Central memory CD8-positive, alpha-beta T cell (primary cell): ENCODE measurements around the gene SNX33.

ENCODE experiments used
- ATAC-seq: fragments of 150-1000 bp; cut with Tn5 transposase; replicated peaks from 2 replicates; pipeline ENCODE4 v1.10.0; 2022; ENCODE audit warnings: mild to moderate bottlenecking, moderate FRiP score, moderate number of reproducible peaks; ENCODE audit not compliant: poor library complexity, severe bottlenecking; ENCODE audit errors: extremely low read depth
- DNase-seq, 2 donors: peaks; one replicate each; pipeline ENCODE4 v3.0.0; 2021; ENCODE audit warnings: low spot score in 2 of 2
- H3K27ac Mint-ChIP-seq: one replicate; pipeline ENCODE4 v1.8.0; 2022; ENCODE audit warnings: low read depth, mild to moderate bottlenecking, moderate library complexity, mixed read lengths
- H3K27me3 Mint-ChIP-seq: one replicate; pipeline ENCODE4 v1.8.0; 2022; ENCODE audit warnings: mixed read lengths
- H3K36me3 Mint-ChIP-seq: one replicate; pipeline ENCODE4 v1.8.0; 2022; ENCODE audit warnings: mild to moderate bottlenecking, moderate library complexity, mixed read lengths; ENCODE audit not compliant: insufficient read depth
- H3K4me1 Mint-ChIP-seq: one replicate; pipeline ENCODE4 v1.8.0; 2022; ENCODE audit warnings: mixed read lengths
- H3K4me3 Mint-ChIP-seq: one replicate; pipeline ENCODE4 v1.8.0; 2022; ENCODE audit warnings: mild to moderate bottlenecking, moderate library complexity, mixed read lengths
- H3K9me3 Mint-ChIP-seq: one replicate; pipeline ENCODE4 v1.8.0; 2022; ENCODE audit warnings: mixed read lengths

Gene SNX33

DNA sequence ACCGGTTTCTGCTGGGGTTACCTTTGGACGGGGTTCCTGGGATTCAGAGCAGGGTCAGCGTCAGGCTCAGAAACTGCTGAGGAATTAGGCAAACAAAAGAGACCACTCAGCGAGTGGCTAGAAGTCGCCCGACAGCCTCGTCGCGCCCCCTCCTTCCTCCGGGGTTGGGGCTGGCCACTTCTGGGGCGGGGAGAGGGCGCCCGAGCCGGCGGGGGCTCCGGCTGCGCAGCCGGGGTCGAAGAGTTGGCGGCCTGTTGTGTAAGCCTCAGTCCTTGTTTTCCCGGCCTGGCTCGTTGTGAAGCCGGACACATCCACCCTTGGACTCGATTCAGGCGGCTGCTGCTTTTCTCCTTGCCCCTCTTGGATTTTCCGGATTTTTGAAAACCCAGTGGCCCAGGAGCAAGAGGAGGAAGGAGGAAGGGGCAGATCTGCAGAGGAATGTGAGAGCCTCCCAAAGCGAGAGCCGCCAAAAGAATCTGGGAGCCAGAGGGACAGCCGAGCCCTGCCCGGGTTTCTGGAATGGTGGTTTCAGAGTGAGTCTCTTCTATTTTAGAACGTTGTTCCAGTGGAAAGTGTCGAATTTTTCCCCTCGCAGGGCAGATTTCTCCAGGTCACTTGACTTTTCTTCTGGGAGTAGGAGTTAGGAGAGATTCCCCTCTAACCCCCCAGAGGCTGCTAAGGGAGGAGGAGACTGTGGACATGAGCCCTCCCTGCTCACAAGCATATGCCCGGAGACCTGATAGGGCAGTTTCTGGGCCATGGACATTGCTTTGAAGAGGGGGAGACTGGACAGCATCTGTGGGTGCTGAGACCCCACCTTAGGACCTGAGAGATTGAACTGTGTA lies 666 bp downstream of the SNX33 start:
- ATAC-seq (no peak), DNase-seq (no peak)
- Mint-ChIP-seq H3K9me3 (no peaks in the 10 kb centered on the region), H3K27me3 (no peaks in the 10 kb centered on the region), H3K4me1 (peaks cover 61% of the 10 kb centered on the region), H3K27ac (no peak overlapping the region), H3K4me3 (peak overlapping the region; percentile 80), H3K36me3 (no peaks in the 10 kb centered on the region)

DNA sequence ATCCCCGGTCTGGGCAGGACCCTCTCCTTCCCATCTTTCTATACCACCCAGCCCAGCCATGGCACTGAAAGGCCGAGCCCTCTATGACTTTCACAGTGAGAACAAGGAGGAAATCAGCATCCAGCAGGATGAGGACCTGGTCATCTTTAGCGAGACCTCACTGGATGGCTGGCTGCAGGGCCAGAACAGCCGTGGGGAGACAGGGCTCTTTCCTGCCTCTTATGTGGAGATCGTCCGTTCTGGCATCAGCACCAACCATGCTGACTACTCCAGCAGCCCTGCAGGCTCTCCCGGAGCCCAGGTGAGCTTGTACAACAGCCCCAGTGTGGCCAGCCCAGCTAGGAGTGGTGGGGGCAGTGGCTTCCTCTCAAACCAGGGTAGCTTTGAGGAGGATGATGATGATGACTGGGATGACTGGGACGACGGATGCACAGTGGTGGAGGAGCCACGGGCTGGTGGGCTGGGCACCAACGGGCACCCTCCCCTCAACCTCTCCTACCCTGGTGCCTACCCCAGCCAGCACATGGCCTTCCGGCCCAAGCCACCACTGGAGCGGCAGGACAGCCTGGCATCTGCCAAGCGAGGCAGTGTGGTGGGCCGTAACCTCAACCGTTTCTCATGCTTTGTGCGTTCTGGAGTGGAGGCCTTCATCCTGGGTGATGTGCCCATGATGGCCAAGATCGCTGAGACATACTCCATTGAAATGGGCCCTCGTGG lies 1.5 kb downstream of the SNX33 start:
- no peak overlapping the region for H3K27ac Mint-ChIP-seq
- H3K4me3 Mint-ChIP-seq: peak overlapping the region; percentile 80
- H3K27me3 Mint-ChIP-seq: no peaks in the 10 kb centered on the region
- H3K4me1 Mint-ChIP-seq: peaks cover 63% of the 10 kb centered on the region
- no peaks in the 10 kb centered on the region for H3K36me3 Mint-ChIP-seq
- no peak for DNase-seq
- no peak for ATAC-seq
- H3K9me3 Mint-ChIP-seq: no peaks in the 10 kb centered on the region

DNA sequence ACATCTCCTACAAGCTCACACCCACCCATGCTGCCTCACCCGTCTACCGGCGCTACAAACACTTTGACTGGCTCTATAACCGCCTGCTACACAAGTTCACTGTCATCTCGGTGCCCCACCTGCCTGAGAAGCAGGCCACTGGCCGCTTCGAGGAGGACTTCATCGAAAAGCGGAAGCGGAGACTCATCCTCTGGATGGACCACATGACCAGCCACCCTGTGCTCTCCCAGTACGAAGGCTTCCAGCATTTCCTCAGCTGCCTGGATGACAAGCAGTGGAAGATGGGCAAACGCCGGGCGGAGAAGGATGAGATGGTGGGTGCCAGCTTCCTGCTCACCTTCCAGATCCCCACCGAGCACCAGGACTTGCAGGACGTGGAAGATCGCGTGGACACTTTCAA lies 2.1 kb downstream of the SNX33 start:
- ATAC-seq (no peak), DNase-seq (no peak)
- H3K4me1 Mint-ChIP-seq: peaks cover 65% of the 10 kb centered on the region
- no peaks in the 10 kb centered on the region for H3K27me3 Mint-ChIP-seq
- no peaks in the 10 kb centered on the region for H3K9me3 Mint-ChIP-seq
- H3K4me3 Mint-ChIP-seq: no peak overlapping the region
- no peaks in the 10 kb centered on the region for H3K36me3 Mint-ChIP-seq
- peak overlapping the region; percentile 22 for H3K27ac Mint-ChIP-seq

DNA sequence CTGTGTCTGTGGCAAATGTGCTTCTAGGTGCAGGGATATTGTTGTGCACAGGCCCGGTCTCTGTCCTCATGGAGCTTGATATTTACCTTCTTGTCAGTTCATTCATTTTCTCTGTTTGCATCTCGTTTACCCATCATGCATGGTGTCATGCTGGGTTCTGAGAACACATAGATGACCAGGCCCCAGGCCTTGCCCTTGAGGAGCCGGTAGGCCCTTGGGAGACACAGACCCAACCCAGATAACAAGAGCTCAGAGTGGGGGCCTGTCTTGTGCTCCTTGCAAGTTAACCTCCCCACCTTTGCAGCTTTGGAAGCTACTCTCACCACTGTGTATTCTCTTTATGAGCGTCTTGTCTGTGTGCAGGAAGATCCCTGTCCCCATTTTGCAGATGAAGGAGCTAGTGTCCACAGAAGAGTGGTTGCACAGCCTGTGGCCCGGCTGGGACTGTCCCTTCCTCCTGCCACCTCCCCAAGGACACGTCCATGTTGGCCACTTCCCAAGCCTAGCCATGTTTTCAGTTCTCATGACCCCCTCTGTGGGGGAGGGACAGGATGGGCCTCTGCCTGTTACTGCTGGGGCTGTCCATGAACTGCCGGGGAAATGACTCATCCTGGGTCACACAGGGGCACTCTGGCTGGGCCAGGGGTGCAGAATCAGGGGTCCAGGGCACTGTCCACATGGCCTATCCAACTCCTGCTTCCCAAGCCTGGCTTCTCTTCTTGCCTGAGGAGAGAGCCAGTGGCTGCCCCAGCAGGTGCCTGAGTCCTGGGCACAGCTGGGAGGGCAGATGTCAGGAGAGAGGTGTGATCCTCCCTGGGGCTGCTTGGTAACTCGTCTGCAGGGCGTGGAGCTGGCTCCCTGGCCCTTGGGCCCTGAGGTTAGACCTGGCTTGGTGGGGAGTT lies 3.4 kb downstream of the SNX33 start:
- H3K9me3 Mint-ChIP-seq: no peaks in the 10 kb centered on the region
- ATAC-seq (no peak), DNase-seq (no peak)
- no peaks in the 10 kb centered on the region for H3K27me3 Mint-ChIP-seq
- H3K4me3 Mint-ChIP-seq: peak overlapping the region; percentile 25
- peak overlapping the region; percentile 22 for H3K27ac Mint-ChIP-seq
- peaks cover 66% of the 10 kb centered on the region for H3K4me1 Mint-ChIP-seq
- no peaks in the 10 kb centered on the region for H3K36me3 Mint-ChIP-seq

DNA sequence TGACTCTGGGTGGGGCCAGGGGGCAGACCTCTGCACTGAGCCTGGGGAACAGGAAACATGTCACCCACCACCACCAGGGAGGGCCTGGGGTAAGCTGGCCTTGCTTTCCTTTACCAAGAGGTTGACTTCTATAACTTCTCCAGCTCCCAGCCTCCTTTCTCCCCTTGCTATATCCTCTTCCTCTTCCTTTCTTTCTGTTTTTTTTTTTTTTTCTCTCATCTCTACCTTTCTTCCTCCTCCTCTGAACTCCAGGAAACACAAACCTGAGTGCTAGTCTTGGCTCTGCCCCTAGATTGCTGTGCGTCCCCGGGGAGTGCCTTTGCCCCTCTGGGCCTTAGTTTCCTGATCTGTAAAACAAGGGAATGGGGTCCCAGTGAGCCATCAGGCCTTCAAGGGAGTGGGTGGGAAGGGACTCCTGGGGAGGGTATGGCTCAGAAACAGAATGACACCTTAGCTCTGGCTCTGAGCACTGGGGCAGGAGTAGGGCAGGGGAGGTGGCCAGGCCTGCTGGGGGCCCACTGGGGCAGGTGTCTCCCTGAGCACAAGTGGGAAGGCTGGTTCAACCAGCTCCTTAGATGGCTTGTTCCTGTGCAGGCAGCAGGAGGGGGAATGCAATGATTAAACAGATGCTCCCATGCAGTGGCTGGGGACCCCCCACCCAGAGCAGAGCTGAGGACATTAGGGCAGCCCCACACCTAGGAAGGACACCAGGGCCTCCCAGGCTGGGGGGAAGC lies 4.3 kb downstream of the SNX33 start:
- no peaks in the 10 kb centered on the region for H3K36me3 Mint-ChIP-seq
- H3K9me3 Mint-ChIP-seq: no peaks in the 10 kb centered on the region
- H3K4me3 Mint-ChIP-seq: peak overlapping the region; percentile 25
- H3K27ac Mint-ChIP-seq: no peak overlapping the region
- H3K27me3 Mint-ChIP-seq: no peaks in the 10 kb centered on the region
- DNase-seq (no peak), ATAC-seq (no peak)
- peaks cover 58% of the 10 kb centered on the region for H3K4me1 Mint-ChIP-seq

DNA sequence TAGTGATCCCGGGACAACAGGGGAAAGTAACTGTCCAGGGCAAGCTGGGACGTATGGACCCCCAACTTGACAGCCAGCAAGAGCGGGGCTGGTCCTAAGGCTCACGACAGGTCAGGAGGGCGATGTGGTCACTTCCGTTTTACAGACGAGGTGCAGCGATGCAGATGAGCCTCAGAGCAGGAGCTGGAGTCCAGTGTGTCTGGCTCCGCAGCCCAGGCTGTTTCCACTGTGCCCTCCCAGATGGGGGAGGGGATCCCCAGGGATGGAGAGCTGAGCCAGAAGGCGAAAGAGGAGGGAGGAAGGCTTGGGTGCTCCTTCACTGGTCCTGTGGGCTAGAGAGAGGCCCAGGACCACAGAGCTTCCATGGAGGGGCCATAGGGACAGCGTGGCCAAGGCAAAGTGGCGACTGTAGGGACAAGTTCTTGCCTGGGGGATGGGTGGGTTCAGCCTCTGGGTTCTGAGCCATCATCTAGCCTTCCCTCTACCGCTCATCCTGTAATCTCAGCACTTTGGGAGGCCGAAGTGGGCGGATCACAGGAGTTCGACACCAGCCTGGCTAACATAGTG lies 5.7 kb downstream of the SNX33 start:
- Mint-ChIP-seq H3K4me3 (no peak overlapping the region), H3K9me3 (no peaks in the 10 kb centered on the region), H3K4me1 (peaks cover 55% of the 10 kb centered on the region), H3K36me3 (no peaks in the 10 kb centered on the region), H3K27me3 (no peaks in the 10 kb centered on the region), H3K27ac (no peak overlapping the region)
- DNase-seq (no peak), ATAC-seq (no peak)

DNA sequence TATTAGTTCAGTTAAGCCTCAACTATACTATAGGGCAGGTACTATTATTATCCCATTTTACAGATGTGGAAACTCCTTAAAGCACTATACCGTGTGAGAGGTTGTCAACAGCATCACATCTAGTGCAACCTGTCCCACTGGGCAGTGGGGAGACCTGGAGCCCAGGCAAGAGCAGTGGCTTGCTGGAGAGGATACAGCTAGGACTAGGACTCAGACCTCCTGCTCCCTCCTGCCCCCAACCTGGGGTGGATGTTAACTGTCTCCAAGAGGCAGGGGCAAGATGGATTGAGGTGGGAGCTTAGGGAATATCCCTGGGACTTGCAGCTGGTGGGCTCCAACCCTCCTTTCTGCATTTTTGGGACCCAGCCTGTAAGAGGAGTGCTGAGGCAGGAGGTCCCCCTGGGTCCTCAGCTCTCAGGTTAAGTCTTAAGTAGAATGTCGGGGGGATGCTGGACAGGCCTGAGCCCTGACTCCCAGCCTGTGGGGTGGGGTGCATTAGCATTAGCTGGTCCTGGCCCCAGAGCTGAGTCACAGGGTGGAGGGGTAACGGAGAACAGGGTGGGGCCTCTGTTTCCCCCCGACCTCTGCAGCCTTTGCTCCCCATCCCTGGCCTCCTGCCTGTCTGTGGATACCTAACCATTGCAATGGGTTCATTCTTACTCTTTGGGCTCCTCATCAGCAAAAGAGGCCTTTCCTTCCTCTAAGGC lies 6.6 kb downstream of the SNX33 start:
- Mint-ChIP-seq H3K27ac (no peak overlapping the region), H3K27me3 (no peaks in the 10 kb centered on the region), H3K9me3 (no peaks in the 10 kb centered on the region), H3K4me1 (peaks cover 48% of the 10 kb centered on the region), H3K4me3 (no peak overlapping the region), H3K36me3 (no peaks in the 10 kb centered on the region)
- ATAC-seq (no peak), DNase-seq (no peak)

DNA sequence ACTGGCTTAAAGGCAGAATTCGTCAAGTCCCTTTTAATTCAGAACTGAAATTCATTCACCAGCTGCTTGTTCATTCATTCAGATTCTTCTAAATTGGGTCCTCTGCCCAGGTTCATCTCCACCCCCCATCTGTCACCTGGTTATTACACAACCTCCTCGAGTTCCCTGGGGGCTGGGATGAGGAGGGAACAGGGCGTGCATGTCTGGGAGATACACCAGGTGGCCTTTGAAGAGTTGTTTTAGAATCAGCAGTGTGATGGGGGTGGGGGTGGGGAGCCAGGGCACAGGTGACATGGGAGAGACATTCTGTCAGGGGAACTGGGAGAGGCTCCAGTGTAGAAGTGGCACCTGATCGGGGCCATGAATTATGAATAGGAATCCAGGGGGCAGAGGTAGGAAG lies 8.2 kb downstream of the SNX33 start:
- Mint-ChIP-seq H3K27ac (no peak overlapping the region), H3K27me3 (no peaks in the 10 kb centered on the region), H3K4me3 (no peak overlapping the region), H3K36me3 (no peaks in the 10 kb centered on the region), H3K4me1 (peaks cover 32% of the 10 kb centered on the region), H3K9me3 (no peaks in the 10 kb centered on the region)
- no peak for DNase-seq
- ATAC-seq: no peak

GRCh38 chr15:75656331-75656730 lies 8.6 kb downstream of the SNX33 start:
- DNase-seq: no peak
- no peaks in the 10 kb centered on the region for H3K36me3 Mint-ChIP-seq

DNA sequence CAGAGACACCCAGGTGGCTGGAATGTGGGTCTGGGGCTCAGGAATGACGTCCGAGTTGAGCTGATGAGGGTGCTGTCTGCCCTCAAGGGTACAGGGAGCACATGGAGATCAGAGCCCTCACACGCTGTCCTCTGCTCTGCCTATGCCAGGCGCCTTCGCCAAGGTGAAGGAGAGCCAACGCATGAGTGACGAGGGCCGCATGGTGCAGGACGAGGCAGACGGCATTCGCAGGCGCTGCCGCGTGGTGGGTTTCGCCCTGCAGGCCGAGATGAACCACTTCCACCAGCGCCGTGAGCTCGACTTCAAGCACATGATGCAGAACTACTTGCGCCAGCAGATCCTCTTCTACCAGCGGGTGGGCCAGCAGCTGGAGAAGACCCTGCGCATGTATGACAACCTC lies 9.1 kb downstream of the SNX33 start:
- H3K4me3 Mint-ChIP-seq: no peak overlapping the region
- no peaks in the 10 kb centered on the region for H3K27me3 Mint-ChIP-seq
- H3K36me3 Mint-ChIP-seq: no peaks in the 10 kb centered on the region
- H3K4me1 Mint-ChIP-seq: peaks cover 23% of the 10 kb centered on the region
- no peaks in the 10 kb centered on the region for H3K9me3 Mint-ChIP-seq
- no peak for ATAC-seq
- no peak overlapping the region for H3K27ac Mint-ChIP-seq
- no peak for DNase-seq

More at GRCh38 chr15:75656331-75656730, 8.6 kb downstream of the SNX33 start:
- Mint-ChIP-seq H3K27me3 (no peaks in the 10 kb centered on the region), H3K27ac (no peak overlapping the region), H3K4me1 (peaks cover 28% of the 10 kb centered on the region), H3K9me3 (no peaks in the 10 kb centered on the region), H3K4me3 (no peak overlapping the region)
- no peak for ATAC-seq

- Mint-ChIP-seq H3K9me3 (no peaks in the 10 kb centered on the region), H3K27me3 (no peaks in the 10 kb centered on the region), H3K4me1 (peaks cover 6% of the 10 kb centered on the region), H3K27ac (no peak overlapping the region), H3K36me3 (no peaks in the 10 kb centered on the region), H3K4me3 (no peak overlapping the region)
- ATAC-seq (no peak), DNase-seq (no peak)
Observed at GRCh38 chr15:75659141-75659771, 11.5 kb downstream of the SNX33 start.
